HG03469 (cell line): ENCODE results near the gene QSOX2.

Experiments
- ATAC-seq: cut with Tn5 transposase; IDR thresholded peaks from one replicate; pipeline ENCODE4 v1.9.1; 2021; ENCODE audit warnings: mild to moderate bottlenecking, moderate library complexity, moderate number of reproducible peaks; ENCODE audit not compliant: unreplicated experiment

Gene QSOX2

DNA sequence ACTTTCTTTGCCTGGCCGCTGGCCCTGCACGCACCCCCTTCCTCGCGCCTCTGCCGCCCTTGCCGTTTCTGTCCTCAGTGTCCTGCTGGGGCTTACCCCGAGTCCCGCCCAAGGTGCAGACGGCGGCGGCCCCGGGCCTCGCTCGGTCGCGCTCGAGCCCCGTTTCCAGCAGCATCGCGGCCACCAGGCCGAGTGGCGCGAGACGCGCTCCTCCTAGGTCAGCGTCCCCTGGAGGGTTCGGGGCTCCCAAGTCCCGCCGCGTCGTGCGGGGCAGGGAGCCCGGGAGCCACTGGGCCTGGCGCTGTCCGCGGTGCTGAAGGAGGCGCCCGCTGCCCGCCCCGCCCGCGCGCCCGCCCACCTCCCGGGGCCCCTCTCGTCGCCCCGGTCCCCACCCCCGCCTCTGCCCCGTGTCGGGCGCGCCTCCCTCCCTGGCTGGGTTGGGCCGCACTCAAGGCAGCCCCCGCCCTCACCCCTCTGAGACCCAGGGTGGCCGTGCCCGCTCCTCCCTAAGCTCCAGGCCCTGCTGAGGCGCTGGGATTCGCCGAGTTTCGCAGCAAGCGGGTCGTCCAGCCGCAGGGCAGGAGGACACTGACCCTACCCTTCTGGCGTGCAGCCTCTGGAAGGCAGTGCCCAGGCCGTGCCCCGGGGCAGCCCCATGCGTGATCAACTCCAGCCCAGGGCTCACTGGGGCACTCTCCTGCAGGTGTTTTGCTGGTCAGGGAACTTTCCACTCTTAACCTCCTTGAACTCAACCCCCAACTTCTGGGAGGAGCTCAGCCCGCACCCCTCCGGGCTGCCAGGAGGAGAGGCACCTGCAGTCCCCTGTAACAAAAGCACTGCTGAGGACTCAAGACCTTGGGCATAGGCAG is 40.5 kb downstream of the QSOX2 start, which contains the start of gene LHX3:
Gene LHX3, minus strand, starts transcription at position 291 of the 869 bp plus-strand sequence. Its CDS starts 116 bp downstream, at position 175.
- ATAC-seq = no peak

DNA sequence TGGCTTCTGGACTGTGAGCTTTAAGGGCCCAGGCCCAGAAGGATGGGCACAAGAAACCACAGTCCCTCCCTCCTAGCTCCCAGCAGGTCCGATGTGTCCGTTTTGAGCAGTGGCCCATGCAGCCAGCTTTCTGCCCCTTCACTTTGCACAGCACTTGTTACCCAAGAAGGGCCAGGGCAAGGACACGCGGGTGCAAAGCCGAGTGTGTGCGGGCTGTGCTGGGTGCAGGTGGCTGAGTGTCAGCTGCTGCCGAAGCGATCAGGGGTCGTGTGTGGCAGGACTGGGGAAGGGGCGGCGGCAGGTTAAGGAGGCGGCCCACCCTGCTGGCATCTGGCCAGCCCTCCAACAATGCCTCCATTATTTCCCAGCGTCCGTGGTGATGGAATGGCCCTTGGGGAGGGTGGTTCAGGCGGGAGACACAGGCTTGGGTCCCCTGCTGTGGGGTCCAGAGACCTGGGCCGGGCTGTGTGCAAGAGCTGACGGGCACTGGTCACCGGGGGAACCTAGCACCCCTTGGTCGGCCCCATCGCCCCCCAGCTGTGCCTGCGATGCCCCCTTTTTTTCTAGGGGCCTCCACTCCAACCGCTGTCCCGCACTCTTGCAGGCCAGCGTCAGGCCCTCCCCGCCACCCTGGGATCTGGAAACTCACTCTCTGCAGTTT is 41.3 kb downstream of the QSOX2 start:
- ATAC-seq = no peak

DNA sequence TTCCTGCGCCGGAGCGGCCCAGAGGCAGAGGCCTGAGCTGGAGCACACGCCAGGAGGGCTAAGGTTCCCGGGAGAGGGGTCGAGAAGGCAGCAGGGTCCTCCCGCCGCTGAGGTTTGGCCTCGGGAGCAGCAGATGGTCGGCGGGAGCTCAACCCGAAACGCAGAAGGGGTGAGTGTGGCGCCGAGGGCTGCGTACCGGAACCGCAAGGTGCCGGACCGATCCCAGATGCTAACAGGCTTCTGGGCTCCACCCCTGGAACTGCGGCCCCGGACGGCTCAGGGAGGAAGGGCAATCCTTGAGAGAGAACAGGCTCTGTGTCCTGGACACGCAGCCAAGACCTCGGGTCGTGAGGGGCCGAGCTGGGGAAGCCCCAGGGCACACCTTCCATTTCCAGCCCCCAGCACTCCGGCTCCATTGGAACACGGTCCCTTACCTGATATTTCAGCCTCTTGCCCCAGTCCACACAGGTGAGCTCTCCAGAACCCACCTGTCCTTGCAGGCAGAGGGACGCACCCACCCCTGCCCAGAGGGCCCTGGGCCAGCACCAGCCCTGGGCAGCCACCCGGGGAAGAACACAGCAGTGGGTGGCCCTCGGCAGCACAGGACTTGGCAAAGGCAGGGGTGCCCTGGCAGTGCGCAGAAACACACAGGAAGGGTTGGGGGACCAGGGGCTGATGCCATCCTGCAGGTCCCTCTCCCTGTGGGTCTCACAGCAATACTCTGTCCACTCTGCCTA is 42.0 kb downstream of the QSOX2 start:
- ATAC-seq = no peak

DNA sequence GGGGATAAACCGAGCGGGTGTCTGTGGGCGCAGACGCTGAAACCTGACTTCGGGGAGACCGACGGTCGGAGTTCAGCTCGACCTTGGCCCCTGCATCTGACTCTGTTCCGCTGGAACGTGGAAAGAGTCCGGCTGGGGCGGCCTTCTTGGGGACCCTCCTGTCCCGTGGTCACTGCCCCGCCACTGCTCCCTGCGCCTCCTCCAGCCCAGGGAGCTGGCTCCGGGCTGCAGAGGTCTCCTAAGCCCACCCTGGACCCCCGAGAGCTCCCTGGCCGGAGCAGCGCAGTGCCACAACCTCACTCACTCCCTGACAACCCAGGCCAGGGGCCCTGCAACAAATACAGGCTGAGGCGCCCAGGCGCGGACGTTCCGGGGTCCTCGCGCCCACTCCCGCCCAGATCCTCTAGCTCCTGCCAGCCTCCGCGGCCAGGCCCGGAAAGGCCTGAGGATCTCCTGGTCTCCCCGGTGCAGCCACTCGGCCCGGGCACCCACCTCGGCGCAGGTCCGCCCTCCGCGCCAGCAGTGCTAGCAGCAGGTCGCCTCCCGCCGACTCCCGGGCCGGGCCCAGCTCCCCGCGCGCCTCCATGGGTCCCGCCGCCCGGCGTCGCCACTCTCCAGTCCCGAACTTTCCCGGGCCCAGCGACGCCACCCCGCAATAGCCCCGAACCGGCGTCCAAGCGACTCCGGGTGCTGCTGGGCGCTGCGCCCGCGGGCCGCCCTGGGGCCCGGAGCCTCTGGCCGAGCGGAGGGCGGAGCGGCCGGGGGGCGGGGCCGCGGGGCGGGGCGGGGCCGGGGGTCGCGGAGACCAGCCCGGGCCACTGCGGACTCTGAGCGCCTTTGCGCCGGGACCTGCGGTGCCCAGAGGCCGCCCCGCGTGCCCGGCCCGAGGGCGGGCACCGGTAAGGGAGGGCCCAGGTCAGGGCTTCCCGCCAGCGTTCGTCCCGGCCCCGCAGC is 42.9 kb downstream of the QSOX2 start:
- ATAC-seq = no peak

DNA sequence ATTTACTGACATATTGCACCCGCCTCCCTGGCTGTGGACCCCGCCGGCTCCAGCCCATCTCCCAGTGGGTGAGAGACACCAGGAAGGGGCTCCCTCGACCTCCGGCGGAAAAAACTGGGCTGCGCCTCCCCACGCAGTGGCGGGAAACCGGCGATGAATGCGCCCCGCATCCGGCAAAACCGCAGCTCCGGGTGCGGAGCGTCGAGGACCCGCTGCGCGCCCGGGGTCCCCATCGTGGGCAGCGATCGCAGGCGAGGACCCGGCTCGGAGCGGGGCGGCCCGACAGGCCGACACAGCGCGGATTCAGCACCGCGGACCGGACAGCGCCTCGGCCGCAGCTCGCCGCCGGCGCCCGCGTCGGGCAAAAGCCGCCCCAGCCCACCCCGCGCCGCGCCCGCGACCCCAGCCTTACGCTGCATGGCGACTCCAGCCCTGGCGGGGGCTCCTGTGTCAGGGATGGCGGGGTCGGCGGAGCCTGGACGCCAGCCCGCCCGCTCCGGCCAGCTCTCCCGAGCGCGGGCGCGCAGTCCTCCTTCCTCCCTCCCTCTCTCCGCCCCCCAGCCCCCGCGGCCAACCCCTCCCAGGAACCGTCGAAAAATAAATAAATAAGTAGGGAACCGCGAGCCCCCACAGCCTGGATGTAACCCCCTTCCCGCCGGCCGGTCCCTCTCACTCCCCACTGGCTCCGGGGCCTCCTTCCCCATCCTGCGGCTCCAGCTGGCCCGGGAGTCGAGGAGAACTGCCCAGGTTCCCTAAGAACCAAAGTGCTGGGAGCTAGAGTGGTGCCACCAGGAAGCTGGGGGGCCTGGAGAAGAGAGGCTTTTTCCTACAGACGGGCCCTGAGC is 43.8 kb downstream of the QSOX2 start:
- no peak for ATAC-seq

DNA sequence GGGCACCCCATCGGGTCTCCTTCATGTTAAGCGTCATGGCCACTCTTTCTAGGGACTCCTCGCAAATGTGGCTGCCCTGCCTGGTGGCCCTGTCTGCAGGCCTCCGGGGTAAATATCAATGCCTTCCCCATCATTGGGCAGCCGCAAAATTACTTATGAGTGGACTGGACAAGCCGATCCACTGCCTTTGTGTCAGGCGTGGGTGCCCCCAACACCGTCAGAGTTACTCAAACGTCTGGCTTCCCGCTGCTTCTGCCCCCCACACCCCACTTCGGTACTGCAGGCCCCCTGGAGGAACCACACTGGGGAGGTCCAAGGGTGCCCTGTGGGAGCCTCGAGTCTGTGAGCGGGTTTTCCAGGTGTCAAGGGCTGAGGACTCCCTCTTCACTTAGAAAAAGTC is 44.4 kb downstream of the QSOX2 start:
- no peak for ATAC-seq

DNA sequence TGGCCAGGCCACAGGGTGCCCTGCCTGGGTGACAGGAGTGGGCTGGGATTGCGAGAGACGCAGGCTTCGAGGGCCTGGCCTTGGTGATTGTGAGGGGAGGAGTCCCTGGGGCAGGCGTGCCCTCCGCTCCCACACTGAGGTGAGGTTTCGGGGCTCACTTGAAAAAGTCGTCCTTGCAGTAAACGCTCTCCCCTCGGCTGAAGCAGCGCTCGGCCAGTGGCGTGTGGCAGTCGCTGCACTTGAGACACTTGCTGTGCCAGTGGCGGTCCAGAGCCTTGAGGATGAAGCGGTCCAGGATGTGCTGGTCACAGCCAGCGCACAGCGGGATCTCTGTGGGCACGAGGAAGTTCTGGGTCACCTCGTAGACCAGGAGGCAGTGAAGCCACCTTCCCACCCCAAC is 45.2 kb downstream of the QSOX2 start:
- ATAC-seq = no peak

DNA sequence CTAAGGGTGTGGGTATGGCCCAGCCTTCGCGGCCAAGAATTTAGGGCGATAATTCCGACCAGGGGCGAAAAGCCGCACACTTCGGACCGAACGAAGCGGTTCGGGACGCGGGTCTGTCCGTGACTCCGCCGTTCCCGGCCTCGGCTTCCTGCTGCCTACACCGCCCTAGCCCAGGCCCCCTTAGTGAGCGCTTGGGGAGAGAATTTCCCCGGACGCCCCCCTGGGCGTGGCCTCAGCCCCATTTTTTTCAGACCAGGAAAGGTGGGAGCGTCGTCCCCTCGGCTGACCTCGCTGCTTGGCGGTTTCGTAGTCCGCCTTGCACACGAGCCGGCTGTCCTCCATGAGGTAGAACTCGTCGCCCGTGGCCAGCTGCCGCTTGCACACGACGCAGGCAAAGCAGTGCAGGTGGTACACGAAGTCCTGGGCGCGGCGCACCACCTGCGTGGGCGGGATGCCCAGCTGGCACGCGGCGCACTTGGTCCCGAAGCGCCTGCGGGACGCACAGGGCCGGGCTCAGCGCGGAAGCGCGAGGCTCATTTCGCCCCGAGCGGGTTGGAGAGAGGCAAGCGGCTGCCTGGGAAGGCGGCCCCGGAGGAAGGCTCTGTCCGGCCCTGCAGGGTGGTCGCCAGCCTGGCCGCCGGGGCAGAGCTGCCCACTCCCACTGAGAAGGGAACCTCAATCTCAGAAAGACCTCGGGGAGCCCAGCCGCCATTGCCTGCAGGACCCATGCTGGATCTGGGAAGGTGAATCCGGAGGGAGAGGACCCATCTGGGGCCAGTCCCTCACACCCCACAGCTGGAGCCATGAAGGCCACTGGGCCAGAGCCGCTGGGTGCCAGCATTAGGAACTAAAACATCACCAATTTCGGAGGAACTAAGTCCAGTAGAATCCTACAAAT is 46.0 kb downstream of the QSOX2 start:
- ATAC-seq = no peak

DNA sequence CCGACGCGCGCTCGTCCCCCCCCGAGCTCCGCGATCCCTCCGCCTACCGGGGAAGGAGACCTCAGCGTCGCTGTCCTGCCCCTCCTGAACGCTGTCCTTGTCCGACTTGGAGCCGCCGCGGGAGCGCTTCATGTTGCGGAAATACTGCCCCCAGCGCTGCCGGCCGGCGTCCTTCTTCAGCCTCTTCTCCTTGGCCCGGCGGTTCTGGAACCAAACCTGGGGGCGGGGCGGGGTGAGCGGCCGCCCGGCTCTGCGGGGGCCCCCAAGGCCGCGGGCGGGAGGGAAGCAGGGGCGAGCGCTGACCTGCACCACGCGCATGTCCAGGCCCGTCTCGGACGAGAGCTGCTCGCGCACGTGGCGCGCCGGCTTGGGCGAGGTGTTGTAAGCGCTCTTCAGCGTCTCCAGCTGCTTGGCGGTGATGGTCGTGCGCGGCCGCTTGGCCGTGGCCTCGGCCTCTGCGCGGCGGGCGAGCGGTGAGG is 47.0 kb downstream of the QSOX2 start:
- no peak for ATAC-seq

DNA sequence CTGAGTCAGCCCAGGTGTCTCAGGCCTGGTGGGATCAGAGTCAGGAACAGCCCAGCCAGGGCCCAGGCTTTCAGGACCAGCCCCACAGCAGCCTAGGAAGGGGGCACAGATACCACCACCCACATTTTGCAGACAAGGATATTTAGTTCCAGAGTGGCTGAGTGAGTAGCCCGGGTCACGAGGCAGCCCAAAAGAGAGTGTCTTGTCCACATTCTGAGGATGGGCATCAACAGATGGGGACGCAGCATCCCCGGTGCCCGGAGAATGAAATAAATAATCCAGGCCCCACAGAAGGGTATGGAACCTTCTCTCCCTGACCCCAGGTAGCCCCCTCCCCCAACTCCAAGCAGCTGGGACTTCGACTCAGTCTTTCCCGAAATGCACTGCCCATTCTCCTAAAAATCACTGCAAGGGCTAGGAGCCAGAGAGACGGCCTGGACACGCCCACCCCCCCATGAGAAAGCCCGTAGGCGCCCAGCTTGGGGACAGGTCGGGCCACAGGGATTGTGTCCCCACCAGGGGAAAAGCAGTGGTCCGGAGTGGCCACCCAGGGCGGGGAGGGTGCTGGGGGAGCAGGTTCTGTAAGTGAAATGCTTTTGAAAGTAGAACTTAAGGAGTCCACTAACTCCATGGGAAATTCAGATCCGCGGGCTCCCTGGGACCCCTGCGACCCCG is 47.5 kb downstream of the QSOX2 start:
- no peak for ATAC-seq

DNA sequence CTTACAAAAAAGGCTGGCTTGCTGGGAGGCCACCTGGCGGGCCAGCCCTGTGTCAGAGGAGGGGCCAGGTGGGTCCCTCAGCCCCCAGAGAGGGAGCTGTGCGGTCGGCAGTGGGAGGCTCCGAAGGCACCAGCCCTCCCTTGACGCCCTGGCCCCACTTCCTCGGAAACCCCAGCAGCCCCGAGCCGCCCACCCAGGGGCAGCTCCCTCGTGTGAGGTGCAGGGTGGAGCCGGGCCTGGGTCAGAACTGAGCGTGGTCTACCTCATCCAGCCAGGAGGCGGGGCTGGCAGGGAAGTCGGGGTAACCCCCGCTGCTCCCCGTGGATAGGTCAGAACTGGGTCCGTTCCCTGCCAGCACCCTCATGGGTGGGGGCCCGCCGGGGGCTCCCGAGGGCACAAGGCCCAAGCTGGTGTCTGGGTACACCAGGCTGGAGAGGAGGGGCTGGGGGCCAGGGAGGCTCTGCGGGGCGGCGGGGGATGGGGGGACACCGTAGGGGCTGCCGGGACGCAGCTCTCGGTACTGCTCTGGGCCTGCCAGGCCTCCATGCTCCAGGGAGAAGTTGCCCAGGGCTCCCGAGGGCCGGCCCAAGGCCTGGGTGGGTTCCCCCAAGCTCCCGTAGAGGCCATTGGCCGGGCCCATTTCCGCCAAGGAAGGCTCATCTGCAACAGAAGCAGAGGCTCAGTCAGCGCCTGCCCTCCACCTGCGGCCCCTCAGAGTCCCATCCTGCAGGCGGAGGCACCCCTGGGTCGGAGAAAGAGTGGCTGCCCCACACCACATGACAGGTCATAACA is 48.3 kb downstream of the QSOX2 start:
- ATAC-seq = no peak

DNA sequence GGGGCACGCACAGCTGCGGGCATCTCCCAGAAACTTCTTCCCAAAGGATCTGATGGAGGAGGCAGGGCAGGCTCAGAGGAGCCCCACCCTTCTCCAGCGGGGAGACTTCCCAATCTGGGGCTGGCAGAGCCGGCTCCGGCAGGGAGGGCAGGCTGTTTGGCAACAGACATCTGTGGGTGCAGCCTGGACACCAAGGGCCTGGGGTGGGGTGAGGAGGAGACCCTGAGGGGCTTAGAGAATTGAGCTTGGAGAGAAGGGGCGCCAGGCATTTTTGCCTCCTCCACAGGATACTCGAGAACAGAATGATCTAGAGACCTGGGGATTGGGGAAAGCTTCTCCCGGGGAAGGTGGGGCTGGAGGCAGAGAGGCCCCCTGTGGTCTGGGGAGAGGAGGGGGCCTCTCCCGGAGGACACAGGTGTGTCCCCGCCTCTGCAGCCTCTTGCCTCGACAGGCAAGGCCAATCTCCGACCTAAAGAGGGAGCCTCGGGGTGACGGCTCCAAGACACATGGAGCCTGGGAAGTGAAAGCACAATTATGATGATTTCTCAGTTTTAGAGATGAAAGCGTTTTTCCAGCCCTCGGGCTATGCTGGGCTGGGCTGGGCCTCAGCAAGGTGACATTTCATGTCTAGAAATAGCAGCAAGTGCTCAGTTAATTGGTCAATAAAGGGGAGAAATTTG is 49.1 kb downstream of the QSOX2 start:
- ATAC-seq = no peak

DNA sequence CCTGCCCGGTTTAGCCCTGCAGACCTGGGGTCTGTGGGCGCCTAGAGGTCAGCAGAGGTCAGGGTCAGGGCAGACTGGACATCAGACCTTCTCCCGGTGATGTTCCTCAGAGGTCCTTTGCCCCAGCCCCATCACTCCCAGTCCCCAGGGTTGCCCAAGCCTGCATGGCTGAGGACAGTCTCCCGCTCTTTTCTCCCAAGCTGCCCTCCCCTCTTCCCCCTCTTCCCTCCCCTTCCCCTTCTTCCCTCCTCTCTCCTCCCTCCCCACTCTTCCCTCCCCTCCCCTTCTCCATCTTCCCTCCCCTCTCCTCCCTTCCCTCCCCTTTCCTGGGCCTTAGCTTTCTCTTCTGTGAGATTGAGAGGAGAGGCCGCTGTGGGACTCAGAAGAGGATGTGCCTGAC is 51.1 kb downstream of the QSOX2 start:
- no peak for ATAC-seq

DNA sequence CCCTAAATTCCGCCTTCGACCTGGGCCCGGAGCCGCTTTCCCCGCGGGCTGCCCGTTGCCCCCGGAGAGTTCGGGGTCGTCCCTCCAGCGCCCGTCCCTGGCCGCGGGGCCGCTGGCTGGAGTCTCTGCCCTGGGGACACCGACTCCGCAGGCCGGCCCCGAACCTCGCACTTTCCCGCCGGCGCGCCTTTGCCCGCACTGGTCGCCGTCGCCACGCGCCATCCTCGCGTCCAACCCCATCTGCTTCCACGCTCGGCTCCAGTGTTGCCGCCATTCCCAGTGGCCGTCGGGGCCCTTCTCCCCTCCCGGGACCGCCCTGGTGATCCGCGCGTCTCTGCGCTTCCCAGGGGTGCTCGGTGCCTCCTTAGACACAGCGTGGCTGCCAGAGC is 51.7 kb downstream of the QSOX2 start:
- ATAC-seq = no peak

DNA sequence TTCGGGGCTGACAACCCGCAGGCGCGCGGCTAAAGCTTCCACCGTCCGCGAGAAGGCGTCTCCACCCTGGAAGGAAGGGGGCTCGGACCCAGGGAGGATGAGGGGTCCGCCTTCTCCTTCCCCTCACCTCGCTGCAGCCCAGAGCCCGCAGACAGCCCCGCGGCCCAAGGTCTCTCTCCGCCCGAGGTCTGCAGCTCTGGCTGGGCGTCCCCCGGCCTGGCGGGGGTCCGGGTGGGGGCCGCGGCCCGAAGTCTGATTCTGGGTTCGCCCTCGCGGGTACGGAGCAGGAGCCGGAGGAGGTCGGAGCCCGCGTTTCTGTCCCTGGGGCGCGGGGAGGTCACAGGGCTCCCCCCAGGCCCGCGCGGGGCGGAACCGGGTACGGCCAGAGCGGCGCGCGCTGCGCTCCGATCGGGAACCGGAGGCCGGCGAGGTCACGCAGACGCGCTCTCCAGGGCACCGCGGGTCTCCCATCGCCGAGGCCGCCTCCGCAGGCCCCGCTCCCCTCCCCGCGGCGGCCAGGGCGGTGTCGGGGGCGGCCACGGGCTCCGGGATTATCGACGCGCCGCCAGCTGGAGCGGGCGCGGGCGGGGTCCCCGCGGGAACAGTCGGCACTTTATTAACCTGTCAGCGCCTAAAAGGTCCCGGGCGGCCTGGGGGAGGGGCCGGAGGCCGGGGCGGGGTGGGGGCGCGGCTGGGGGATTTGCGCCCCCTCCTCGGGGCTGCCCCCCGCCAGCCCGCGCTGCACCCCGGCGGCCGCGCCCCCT is 52.3 kb downstream of the QSOX2 start:
- ATAC-seq = no peak
